ENCODE data around the gene AP1M2. TPM values are rescaled to one million over a fixed set of nuclear protein-coding genes. Genes with fewer than 3 reads are reported as not detected.
"Not testable (repeated sequence)": the region's sequence is repeated elsewhere in the genome, so short reads cannot be mapped to it uniquely, and the experiment has no call there.

The AP1M2 gene
- total RNA-seq, 1 donor from 2014 or later, result 3.1 TPM

DNA sequence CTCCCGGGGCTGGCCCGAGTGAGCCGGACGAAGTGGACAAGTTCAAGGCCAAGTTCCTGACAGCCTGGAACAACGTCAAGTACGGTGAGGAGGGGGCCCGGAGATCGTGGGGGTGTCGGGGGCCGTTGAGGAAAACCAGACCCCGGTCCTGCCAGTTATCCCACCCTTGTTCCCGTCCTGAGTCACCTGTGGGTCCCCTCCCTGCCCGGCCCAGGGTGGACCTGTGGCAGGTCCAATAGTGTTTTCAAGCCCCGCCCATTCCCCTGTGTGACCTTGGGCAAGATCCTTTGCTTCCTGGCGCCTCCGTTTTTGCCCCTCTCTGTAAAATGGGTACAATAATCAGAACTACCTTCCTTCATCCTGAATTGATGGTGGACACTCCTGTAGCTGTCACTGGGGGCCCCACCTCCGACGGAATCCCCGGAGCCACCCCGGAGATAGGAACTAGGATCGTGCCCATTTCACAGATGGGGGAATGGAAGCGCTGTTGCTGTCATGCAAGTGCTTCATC is 42.8 kb downstream of the AP1M2 start:
- Histone ChIP-seq H3K27ac (ENCODE audit: low read depth, low read length) (peak overlapping the region; percentile 80), H3K9me3 (ENCODE audit: control insufficient read depth in 3 of 3, low read length in 3 of 3) (no peaks in the 10 kb centered on the region), H3K4me3 (ENCODE audit: low read length in 3 of 3) (peak overlapping the region; percentile 77 to 87 (median 81)), H3K9ac (ENCODE audit: low read depth in 1 of 3, low read length in 3 of 3) (peak overlapping the region; percentile 89 to 92 (median 92)), H3K36me3 (ENCODE audit: control insufficient read depth in 3 of 3, insufficient read depth in 3 of 3, low read length in 3 of 3) (peaks cover 18 to 19% (median 19%) of the 10 kb centered on the region in 3 donors), H3K4me1 (ENCODE audit: control insufficient read depth in 3 of 3, insufficient read depth in 3 of 3, low read length in 3 of 3) (peaks cover 11 to 16% (median 11%) of the 10 kb centered on the region in 3 donors), H3K27me3 (ENCODE audit: control insufficient read depth in 3 of 3, insufficient read depth in 3 of 3, low read length in 3 of 3) (peaks cover 0 to under 1% (median 0%) of the 10 kb centered on the region in 3 donors)

DNA sequence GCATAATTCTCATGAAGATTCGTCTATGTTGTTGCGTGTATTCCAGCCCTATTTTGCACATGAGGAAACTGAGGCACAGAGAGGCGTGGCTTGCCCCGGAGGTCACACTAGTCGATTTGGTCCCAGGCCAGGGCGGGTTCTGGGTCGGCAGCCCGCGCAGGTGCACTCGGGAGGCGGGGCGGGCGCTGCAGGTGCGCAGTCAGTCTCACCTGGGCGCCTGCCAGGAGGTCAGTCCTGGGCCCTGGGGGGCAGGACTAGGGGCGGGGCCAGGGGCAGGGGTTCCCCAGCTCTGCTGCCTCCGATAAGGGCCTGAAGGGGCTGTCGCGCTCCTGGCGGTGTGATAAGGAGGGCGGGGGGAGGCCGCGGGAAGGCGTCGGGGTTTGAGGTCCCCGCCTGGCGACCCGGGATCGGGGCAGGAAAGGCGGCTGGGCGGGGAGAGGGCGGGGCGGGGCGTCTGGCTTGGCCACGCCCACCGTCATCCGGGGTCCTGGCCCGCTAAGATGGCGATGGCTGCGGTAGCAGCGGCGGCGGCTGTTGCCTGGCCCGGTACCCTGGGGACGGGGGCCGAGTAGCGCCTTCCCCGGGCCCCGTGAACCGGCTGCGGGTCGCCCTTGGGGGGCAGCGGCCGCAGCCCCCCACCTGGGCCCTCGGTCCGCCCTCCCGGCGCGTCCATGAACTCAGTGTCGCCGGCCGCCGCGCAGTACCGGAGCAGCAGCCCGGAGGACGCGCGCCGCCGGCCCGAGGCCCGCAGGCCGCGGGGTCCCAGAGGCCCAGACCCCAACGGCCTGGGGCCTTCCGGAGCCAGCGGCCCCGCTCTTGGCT is 43.5 kb downstream of the AP1M2 start, which contains the start of gene ATG4D:
ATG4D (plus strand) TSS at position 485 of the 822 bp plus-strand sequence; CDS start at position 672, 187 bp downstream.
- Histone ChIP-seq H3K4me3 (ENCODE audit: low read length in 3 of 3) (peak within 1 kb of the TSS; percentile 77 to 87 (median 81)), H3K4me1 (ENCODE audit: control insufficient read depth in 3 of 3, insufficient read depth in 3 of 3, low read length in 3 of 3) (peaks cover 11 to 16% (median 11%) of the 10 kb centered on the region in 3 donors), H3K27ac (ENCODE audit: low read depth, low read length) (peak within 1 kb of the TSS; percentile 80), H3K27me3 (ENCODE audit: control insufficient read depth in 3 of 3, insufficient read depth in 3 of 3, low read length in 3 of 3) (peaks cover 0 to 4% (median 0%) of the 10 kb centered on the region in 3 donors), H3K36me3 (ENCODE audit: control insufficient read depth in 3 of 3, insufficient read depth in 3 of 3, low read length in 3 of 3) (peaks cover 12 to 15% (median 13%) of the 10 kb centered on the region in 3 donors), H3K9ac (ENCODE audit: low read depth in 1 of 3, low read length in 3 of 3) (peak within 1 kb of the TSS; percentile 89 to 92 (median 92)), H3K9me3 (ENCODE audit: control insufficient read depth in 3 of 3, low read length in 3 of 3) (no peaks in the 10 kb centered on the region)

- Histone ChIP-seq H3K36me3 (ENCODE audit: control insufficient read depth in 3 of 3, insufficient read depth in 3 of 3, low read length in 3 of 3) (peaks cover 9 to 10% (median 9%) of the 10 kb centered on the region in 3 donors), H3K27ac (ENCODE audit: low read depth, low read length) (peak overlapping the region; percentile 80), H3K9me3 (ENCODE audit: control insufficient read depth in 3 of 3, low read length in 3 of 3) (no peaks in the 10 kb centered on the region), H3K4me1 (ENCODE audit: control insufficient read depth in 3 of 3, insufficient read depth in 3 of 3, low read length in 3 of 3) (peaks cover 11 to 16% (median 11%) of the 10 kb centered on the region in 3 donors), H3K9ac (ENCODE audit: low read depth in 1 of 3, low read length in 3 of 3) (peak overlapping the region in 1 of 3 donors; percentile 92), H3K4me3 (ENCODE audit: low read length in 3 of 3) (peak overlapping the region; percentile 77 to 87 (median 81)), H3K27me3 (ENCODE audit: control insufficient read depth in 3 of 3, insufficient read depth in 3 of 3, low read length in 3 of 3) (peaks cover 0 to 4% (median 1%) of the 10 kb centered on the region in 3 donors)
Measured at GRCh38 chr19:10543059-10543419, 44.1 kb downstream of the AP1M2 start.

GRCh38 chr19:10539016-10539415 is 48.1 kb downstream of the AP1M2 start:
- H3K4me1 ChIP-seq (ENCODE audit: control insufficient read depth in 3 of 3, insufficient read depth in 3 of 3, low read length in 3 of 3); H3K9ac ChIP-seq (ENCODE audit: low read depth in 1 of 3, low read length in 3 of 3); H3K4me3 ChIP-seq (ENCODE audit: low read length in 3 of 3); H3K27me3 ChIP-seq (ENCODE audit: control insufficient read depth in 3 of 3, insufficient read depth in 3 of 3, low read length in 3 of 3); H3K27ac ChIP-seq (ENCODE audit: low read depth, low read length); H3K9me3 ChIP-seq (ENCODE audit: control insufficient read depth in 3 of 3, low read length in 3 of 3); H3K36me3 ChIP-seq (ENCODE audit: control insufficient read depth in 3 of 3, insufficient read depth in 3 of 3, low read length in 3 of 3): not testable (repeated sequence)

DNA sequence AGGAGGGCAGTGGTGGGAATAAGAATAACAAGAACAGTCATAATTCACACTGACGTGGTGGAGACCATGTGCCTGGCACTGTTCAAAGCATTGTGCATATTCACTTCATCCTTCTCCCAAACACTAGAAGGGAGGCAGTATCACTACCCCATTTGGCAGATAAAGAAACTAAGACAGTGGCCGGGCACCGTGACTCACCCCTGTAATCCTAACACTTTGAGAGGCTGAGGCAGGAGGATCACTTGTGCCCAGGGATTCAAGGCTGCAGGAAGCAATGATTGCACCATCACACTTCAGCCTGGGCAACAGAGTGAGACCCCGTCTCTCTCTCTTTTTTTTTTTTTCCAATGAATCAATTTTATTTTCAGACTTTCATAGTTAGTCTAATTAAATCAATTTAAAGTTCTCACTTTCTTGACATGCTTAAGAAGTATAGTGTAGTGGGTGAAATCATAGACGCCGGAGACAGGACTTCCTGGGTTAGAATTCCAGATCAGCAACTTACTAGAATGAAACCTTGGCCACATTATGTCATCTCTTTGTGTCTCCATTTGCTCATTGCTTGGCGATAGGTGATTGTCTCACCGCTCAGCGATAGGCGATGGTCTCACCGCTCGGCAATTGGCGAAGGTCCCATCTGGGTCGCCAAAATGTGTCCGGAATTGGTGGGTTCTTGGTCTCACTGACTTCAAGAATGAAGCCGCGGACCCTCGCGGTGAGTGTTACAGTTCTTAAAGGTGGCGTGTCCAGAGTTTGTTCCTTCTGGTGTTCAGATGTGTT is 48.7 kb downstream of the AP1M2 start:
- Histone ChIP-seq H3K27me3 (ENCODE audit: control insufficient read depth in 3 of 3, insufficient read depth in 3 of 3, low read length in 3 of 3) (peaks cover 0 to 7% (median 5%) of the 10 kb centered on the region in 3 donors), H3K4me1 (ENCODE audit: control insufficient read depth in 3 of 3, insufficient read depth in 3 of 3, low read length in 3 of 3) (peaks cover 0 to 3% (median 2%) of the 10 kb centered on the region in 3 donors), H3K4me3 (ENCODE audit: low read length in 3 of 3) (no peak overlapping the region)

DNA sequence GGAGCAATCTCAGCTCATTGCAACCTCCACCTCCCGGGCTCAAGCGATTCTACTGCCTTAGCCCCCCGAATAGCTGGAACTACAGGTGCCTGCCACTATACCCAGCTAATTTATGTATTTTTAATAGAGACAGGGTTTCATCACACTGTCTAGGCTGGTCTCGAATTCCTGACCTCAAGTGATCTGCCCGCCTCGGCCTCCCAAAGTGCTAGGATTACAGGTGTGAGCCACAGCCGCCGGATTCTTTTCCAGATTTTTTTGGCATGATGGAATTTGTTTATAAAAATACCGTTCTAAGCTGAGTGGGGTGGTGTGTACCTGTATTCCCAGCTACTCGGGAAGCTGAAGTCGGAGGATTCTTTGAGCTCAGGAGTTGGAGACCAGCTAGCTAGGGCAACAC is 49.4 kb downstream of the AP1M2 start:
- H3K9ac ChIP-seq (ENCODE audit: low read depth in 1 of 3, low read length in 3 of 3), result no peak overlapping the region
- no peaks in the 10 kb centered on the region for H3K4me1 ChIP-seq (ENCODE audit: control insufficient read depth in 3 of 3, insufficient read depth in 3 of 3, low read length in 3 of 3)
- no peak overlapping the region for H3K27ac ChIP-seq (ENCODE audit: low read depth, low read length)
- peaks cover 0 to 7% (median 5%) of the 10 kb centered on the region in 3 donors for H3K27me3 ChIP-seq (ENCODE audit: control insufficient read depth in 3 of 3, insufficient read depth in 3 of 3, low read length in 3 of 3)
- no peaks in the 10 kb centered on the region for H3K9me3 ChIP-seq (ENCODE audit: control insufficient read depth in 3 of 3, low read length in 3 of 3)
- no peak overlapping the region for H3K4me3 ChIP-seq (ENCODE audit: low read length in 3 of 3)
- H3K36me3 ChIP-seq (ENCODE audit: control insufficient read depth in 3 of 3, insufficient read depth in 3 of 3, low read length in 3 of 3), result no peaks in the 10 kb centered on the region

More for the DNA sequence above, 48.7 kb downstream of the AP1M2 start:
- no peaks in the 10 kb centered on the region for H3K36me3 ChIP-seq (ENCODE audit: control insufficient read depth in 3 of 3, insufficient read depth in 3 of 3, low read length in 3 of 3)
- H3K9me3 ChIP-seq (ENCODE audit: control insufficient read depth in 3 of 3, low read length in 3 of 3), result no peaks in the 10 kb centered on the region
- no peak overlapping the region for H3K27ac ChIP-seq (ENCODE audit: low read depth, low read length)
- no peak overlapping the region for H3K9ac ChIP-seq (ENCODE audit: low read depth in 1 of 3, low read length in 3 of 3)

- H3K27ac ChIP-seq (ENCODE audit: low read depth, low read length), result no peak overlapping the region
- H3K9ac ChIP-seq (ENCODE audit: low read depth in 1 of 3, low read length in 3 of 3), result no peak overlapping the region
- no peaks in the 10 kb centered on the region for H3K9me3 ChIP-seq (ENCODE audit: control insufficient read depth in 3 of 3, low read length in 3 of 3)
- no peak overlapping the region for H3K4me3 ChIP-seq (ENCODE audit: low read length in 3 of 3)
- no peaks in the 10 kb centered on the region for H3K36me3 ChIP-seq (ENCODE audit: control insufficient read depth in 3 of 3, insufficient read depth in 3 of 3, low read length in 3 of 3)
- H3K27me3 ChIP-seq (ENCODE audit: control insufficient read depth in 3 of 3, insufficient read depth in 3 of 3, low read length in 3 of 3), result peaks cover 0 to 7% (median 5%) of the 10 kb centered on the region in 3 donors
- no peaks in the 10 kb centered on the region for H3K4me1 ChIP-seq (ENCODE audit: control insufficient read depth in 3 of 3, insufficient read depth in 3 of 3, low read length in 3 of 3)
Measured at GRCh38 chr19:10535613-10536012, 51.5 kb downstream of the AP1M2 start.

GRCh38 chr19:10533646-10534386 is 53.3 kb downstream of the AP1M2 start:
- peaks cover 0 to 5% (median 3%) of the 10 kb centered on the region in 3 donors for H3K27me3 ChIP-seq (ENCODE audit: control insufficient read depth in 3 of 3, insufficient read depth in 3 of 3, low read length in 3 of 3)
- no peak overlapping the region for H3K9ac ChIP-seq (ENCODE audit: low read depth in 1 of 3, low read length in 3 of 3)
- no peaks in the 10 kb centered on the region for H3K36me3 ChIP-seq (ENCODE audit: control insufficient read depth in 3 of 3, insufficient read depth in 3 of 3, low read length in 3 of 3)
- no peak overlapping the region for H3K27ac ChIP-seq (ENCODE audit: low read depth, low read length)
- H3K9me3 ChIP-seq (ENCODE audit: control insufficient read depth in 3 of 3, low read length in 3 of 3), result no peaks in the 10 kb centered on the region
- H3K4me3 ChIP-seq (ENCODE audit: low read length in 3 of 3), result no peak overlapping the region
- H3K4me1 ChIP-seq (ENCODE audit: control insufficient read depth in 3 of 3, insufficient read depth in 3 of 3, low read length in 3 of 3), result no peaks in the 10 kb centered on the region

GRCh38 chr19:10532457-10532856 is 54.7 kb downstream of the AP1M2 start:
- Histone ChIP-seq H3K9ac (ENCODE audit: low read depth in 1 of 3, low read length in 3 of 3) (no peak overlapping the region), H3K27me3 (ENCODE audit: control insufficient read depth in 3 of 3, insufficient read depth in 3 of 3, low read length in 3 of 3) (peaks cover 0 to 3% (median 3%) of the 10 kb centered on the region in 3 donors), H3K9me3 (ENCODE audit: control insufficient read depth in 3 of 3, low read length in 3 of 3) (no peaks in the 10 kb centered on the region), H3K4me3 (ENCODE audit: low read length in 3 of 3) (no peak overlapping the region), H3K4me1 (ENCODE audit: control insufficient read depth in 3 of 3, insufficient read depth in 3 of 3, low read length in 3 of 3) (no peaks in the 10 kb centered on the region), H3K27ac (ENCODE audit: low read depth, low read length) (no peak overlapping the region), H3K36me3 (ENCODE audit: control insufficient read depth in 3 of 3, insufficient read depth in 3 of 3, low read length in 3 of 3) (no peaks in the 10 kb centered on the region)
